Activated naive CD4-positive, alpha-beta T cell treated with anti-CD3 and anti-CD28 coated beads, Interleukin-2, amount 50 U/mL, for 24 hours (primary cell): Measurements from ENCODE around the gene ACR.

Experiments used
- H3K27ac Mint-ChIP-seq: one replicate; pipeline ENCODE4 v1.8.0; 2021; ENCODE audit warnings: mild to moderate bottlenecking, mixed read lengths
- H3K27me3 Mint-ChIP-seq: one replicate; pipeline ENCODE4 v1.8.0; 2021; ENCODE audit warnings: mixed read lengths
- H3K36me3 Mint-ChIP-seq: one replicate; pipeline ENCODE4 v1.8.0; 2021; ENCODE audit warnings: mixed read lengths
- H3K4me1 Mint-ChIP-seq: one replicate; pipeline ENCODE4 v1.8.0; 2021; ENCODE audit warnings: mixed read lengths
- H3K4me3 Mint-ChIP-seq: one replicate; pipeline ENCODE4 v1.8.0; 2021; ENCODE audit warnings: mild to moderate bottlenecking, mixed read lengths
- H3K9me3 Mint-ChIP-seq: one replicate; pipeline ENCODE4 v1.8.0; 2021; ENCODE audit warnings: mixed read lengths

Gene ACR

DNA sequence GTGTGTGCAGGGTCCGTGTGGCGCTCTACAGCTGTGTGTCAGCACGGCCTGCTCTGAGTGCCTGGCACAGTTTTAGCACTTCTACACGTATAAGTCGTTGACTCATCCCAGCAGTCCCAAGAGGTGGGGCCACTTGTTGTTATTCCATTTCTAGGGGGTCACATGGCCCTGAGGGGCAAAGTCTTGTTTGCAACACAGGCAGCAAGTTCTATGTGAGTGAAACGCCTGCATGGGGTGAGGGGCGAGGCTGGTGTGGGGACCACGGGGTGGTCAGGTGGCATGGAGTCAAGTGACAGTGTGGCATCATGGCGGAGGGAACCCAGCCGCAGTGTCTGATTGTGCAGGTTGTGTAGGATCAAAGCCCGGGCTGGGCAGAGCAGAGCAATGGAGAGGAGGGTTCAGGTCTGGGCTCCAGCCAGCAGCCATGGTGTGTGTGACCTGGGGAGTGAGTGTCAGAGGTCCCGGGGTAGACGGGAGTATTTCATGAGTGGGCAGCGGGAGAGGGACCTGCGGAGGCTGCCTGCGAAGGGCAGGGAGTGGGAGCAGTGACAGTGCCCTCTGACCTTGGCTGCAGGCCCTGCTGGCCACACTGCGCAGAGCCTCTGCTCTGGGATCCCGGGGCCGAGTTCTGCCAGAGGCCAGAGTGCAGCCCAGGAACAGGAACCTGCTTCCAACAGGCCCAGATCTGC is 37.5 kb upstream of the ACR start:
- no peaks in the 10 kb centered on the region for H3K36me3 Mint-ChIP-seq
- H3K4me3 Mint-ChIP-seq: no peak overlapping the region
- no peaks in the 10 kb centered on the region for H3K27me3 Mint-ChIP-seq
- no peaks in the 10 kb centered on the region for H3K9me3 Mint-ChIP-seq
- no peak overlapping the region for H3K27ac Mint-ChIP-seq
- H3K4me1 Mint-ChIP-seq: peaks cover 9% of the 10 kb centered on the region

DNA sequence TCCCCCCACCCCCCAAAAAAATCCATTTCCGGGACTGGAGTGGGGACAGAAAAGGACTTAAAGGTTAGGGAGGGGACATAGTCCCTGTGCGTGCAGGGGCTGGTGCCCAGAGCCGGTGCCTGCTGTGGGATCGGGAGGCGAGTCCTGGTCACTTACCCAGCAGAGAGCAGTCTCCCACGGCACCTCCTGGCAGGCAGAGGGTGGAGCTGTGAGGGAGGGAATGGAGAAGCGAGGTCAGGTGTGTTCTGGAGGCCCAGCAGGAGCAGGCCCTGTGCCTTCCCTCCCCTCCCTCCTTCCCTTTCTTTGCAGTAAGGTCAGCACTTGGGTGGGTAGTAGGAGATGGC is 37.0 kb upstream of the ACR start:
- H3K9me3 Mint-ChIP-seq: no peaks in the 10 kb centered on the region
- H3K4me1 Mint-ChIP-seq: peaks cover 9% of the 10 kb centered on the region
- no peaks in the 10 kb centered on the region for H3K36me3 Mint-ChIP-seq
- no peak overlapping the region for H3K4me3 Mint-ChIP-seq
- no peaks in the 10 kb centered on the region for H3K27me3 Mint-ChIP-seq
- no peak overlapping the region for H3K27ac Mint-ChIP-seq

DNA sequence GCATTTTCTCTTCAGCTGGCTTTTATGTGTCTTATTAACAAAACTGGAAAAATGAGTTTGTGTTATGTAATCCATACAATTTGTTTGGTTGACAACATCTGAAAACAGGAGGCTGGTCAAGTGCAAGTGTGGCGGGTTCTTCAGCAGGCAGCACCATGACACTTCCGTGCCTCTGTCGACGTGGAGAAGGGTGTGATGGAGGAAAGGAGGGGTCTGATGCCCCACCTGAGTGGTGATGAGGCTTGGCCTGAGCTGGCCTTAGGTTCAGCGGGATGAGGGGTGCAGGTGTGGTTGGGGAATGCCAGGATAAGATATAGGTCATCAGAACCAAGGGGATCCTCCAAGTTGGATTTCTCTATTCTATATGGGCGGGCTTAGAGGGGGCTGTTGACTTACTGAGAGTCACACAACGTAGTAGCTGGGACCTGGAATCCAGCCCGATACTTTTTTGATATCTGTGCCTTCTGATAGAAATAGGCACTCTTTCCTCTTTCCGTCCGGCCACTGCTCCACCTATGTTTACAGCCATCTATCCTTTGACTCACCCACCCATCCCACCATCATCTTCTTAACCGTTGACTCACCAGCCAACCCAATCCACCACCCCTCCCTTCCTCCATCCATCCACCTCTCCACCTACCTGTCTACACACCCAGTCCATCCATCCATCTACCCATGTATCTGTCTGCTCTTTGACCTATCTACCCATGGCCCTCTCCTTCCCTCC is 36.4 kb upstream of the ACR start:
- Mint-ChIP-seq H3K9me3 (no peaks in the 10 kb centered on the region), H3K27ac (no peak overlapping the region), H3K36me3 (no peaks in the 10 kb centered on the region), H3K27me3 (no peaks in the 10 kb centered on the region), H3K4me1 (peaks cover 9% of the 10 kb centered on the region), H3K4me3 (no peak overlapping the region)

DNA sequence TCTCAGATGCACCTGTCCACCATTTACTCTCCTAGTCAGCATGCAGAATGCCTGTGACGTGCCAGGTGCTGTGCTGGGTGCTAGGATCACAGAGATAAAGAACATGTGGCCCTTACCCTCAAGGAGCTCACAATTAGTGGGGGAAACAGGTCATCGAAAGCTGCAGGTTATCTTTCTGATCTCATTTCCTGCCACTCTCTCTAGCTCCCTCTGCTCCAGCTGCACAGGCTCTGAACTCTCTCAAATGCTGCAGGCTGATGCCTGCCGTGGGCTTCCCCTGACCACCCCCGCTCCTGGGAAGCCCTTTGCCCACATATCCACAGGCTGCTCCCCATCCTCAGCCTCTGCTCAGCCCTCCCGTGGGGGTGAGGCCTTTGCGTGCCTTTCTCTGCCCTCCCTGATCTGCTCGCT is 35.7 kb upstream of the ACR start:
- peaks cover 9% of the 10 kb centered on the region for H3K4me1 Mint-ChIP-seq
- no peaks in the 10 kb centered on the region for H3K36me3 Mint-ChIP-seq
- no peak overlapping the region for H3K4me3 Mint-ChIP-seq
- H3K27ac Mint-ChIP-seq: peak overlapping the region; percentile 38
- no peaks in the 10 kb centered on the region for H3K9me3 Mint-ChIP-seq
- H3K27me3 Mint-ChIP-seq: no peaks in the 10 kb centered on the region

DNA sequence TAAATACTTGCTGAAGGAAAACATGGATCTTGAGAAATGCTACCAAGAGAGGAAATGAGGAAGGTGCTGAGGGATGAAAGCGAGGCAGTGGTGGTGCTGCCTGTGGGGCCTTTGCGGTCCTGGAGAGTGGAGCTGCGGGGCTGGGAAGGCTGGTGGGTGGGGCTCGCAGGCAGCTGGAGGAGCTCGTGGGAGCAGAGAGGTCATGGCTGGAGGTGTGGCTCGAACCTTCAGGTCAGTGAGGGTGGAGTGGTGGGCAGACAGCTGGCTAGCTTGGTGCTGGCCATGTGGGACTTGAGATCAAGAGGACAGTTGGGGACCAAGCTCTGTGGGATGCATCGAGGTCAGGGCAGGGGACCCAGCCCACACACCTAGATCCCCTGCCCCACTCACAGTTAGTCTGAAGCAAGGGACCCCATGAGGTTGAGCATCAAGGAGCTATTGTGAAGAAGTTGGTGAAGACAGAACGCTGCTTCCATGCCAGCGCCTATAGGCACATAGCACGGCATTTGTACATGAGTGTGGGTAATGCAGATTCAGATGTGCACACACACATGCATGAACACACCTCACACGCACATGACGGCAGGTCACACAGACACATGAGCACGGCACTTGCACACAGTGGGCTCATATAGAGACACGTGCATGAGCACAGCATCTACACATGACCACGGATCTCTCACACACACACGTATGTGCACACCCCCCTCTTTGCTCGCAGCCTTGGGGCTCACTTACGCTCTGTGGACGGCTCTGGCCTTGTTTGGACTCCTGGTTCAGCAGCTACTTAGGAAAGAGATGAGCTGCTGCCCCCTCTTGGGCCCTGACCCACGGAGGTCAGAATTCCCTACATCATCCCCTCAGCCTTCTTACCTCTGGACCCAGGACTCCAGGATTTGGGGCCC is 34.9 kb upstream of the ACR start:
- Mint-ChIP-seq H3K27ac (no peak overlapping the region), H3K27me3 (no peaks in the 10 kb centered on the region), H3K4me1 (peaks cover 9% of the 10 kb centered on the region), H3K36me3 (no peaks in the 10 kb centered on the region), H3K4me3 (no peak overlapping the region), H3K9me3 (no peaks in the 10 kb centered on the region)

DNA sequence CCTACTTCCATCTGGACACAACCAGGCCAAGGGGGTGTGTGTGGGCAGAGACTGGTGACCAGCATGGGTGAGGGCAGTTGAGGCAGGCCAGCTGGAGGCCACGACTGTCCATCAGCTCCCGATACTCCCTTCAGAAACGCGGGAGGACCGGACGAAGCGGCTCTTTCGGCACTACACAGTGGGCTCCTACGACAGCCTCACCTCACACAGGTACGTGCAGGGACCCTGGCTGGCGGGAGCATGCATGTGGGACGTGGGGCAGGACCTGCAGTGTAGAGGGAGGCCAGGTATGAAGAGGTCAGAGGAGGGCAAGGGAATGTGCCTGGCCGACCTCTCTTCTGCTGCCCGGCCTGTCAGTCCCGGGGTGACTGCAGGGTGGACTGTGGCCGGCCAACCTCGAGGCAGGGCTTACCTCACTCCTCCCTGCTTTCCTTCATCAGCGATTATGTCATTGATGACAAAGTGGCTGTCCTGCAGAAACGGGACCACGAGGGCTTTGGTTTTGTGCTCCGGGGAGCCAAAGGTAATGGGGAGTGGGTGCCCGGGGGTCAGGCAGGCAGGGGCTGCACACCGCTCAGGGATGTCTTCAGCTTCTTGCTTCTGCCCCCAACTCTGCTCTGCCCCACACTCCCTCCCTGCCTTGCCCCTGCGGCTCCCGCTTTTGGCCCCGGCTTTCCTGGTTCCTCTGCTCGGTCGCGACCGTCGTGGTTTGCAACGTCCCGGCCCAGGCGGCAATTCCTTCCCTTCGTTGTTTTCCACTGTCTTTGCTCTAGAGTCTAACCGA is 34.1 kb upstream of the ACR start:
- H3K27me3 Mint-ChIP-seq: no peaks in the 10 kb centered on the region

DNA sequence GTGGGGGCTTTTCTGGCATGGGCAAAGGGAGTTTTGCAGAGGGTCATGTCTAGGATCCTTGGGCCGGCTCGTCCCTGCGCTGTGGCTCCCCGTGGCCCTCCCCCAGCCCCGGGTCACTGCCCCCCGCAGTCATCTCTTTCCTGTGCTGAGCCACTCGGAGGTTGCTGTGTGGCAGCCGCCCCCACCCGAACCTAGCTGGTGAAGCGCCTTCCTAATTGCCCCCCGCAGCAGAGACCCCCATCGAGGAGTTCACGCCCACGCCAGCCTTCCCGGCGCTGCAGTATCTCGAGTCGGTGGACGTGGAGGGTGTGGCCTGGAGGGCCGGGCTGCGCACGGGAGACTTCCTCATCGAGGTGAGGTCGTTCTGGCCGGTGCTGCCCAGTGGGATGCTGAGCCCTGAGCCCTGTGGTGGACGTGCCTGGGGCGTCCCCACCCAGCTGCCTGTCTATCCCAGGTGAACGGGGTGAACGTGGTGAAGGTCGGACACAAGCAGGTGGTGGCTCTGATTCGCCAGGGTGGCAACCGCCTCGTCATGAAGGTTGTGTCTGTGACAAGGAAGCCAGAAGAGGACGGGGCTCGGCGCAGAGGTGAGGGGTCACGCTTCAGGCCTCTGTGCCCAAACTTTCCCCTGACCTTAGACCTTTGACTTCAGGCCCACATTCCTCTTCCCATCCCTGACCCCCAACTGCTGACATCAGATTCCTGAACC is 33.3 kb upstream of the ACR start:
- H3K36me3 Mint-ChIP-seq: no peaks in the 10 kb centered on the region
- H3K4me1 Mint-ChIP-seq: peaks cover 9% of the 10 kb centered on the region

More for the DNA sequence above, 34.1 kb upstream of the ACR start:
- no peak overlapping the region for H3K27ac Mint-ChIP-seq
- peaks cover 9% of the 10 kb centered on the region for H3K4me1 Mint-ChIP-seq
- no peak overlapping the region for H3K4me3 Mint-ChIP-seq
- H3K36me3 Mint-ChIP-seq: no peaks in the 10 kb centered on the region
- no peaks in the 10 kb centered on the region for H3K9me3 Mint-ChIP-seq

DNA sequence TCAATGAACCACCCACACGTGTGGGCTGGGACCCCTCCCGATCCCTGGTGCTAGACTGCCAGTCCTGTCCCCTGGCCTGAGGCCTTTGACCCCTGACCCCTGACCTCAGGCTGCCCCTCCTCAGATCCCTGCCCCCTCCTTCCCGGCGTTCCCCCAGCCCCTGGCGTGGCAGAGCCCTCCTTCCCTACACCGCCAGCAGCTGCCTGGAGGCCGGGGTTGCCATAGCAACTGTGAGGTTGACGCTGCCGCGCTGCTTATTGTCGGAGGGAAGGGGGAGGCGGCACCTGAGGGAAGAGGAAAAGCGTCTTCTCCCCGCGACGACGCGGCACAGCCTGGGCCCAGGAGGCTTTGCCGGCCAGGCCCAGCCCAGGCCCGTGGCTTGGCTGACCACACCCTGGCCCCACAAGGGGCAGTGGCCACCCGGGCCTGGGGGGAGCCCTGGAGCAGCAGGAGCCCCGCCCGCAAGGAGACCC is 32.7 kb upstream of the ACR start:
- Mint-ChIP-seq H3K27ac (no peak overlapping the region), H3K9me3 (no peaks in the 10 kb centered on the region), H3K27me3 (no peaks in the 10 kb centered on the region), H3K36me3 (no peaks in the 10 kb centered on the region), H3K4me3 (no peak overlapping the region), H3K4me1 (peaks cover 9% of the 10 kb centered on the region)

More for the DNA sequence above, 33.3 kb upstream of the ACR start:
- H3K4me3 Mint-ChIP-seq: no peak overlapping the region
- H3K27ac Mint-ChIP-seq: no peak overlapping the region
- no peaks in the 10 kb centered on the region for H3K27me3 Mint-ChIP-seq
- H3K9me3 Mint-ChIP-seq: no peaks in the 10 kb centered on the region

DNA sequence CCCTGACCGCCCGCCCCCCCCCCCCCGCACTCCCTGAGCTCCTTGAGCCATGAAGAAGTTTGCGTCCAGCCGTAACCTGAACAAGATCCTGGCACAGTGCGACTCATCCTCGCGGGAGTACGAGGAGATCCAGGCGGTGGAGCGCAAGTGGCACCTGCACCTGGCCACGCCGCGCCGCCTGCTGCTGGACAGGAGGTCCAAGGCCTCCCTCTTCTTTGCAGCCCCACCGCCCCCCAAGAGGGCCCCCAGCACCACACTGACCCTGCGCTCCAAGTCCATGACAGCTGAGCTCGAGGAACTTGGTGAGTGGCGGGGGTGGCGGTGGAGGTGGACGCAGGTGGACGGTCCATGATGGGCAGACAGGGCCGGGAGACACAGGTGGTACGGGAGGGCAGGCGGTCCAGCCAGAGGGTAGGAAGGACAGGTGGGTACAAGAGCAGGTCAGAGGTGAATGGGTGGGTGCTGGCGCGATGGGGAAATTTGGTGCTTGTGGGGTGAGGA is 32.1 kb upstream of the ACR start:
- H3K27ac Mint-ChIP-seq: no peak overlapping the region
- H3K36me3 Mint-ChIP-seq: no peaks in the 10 kb centered on the region
- H3K9me3 Mint-ChIP-seq: no peaks in the 10 kb centered on the region
- H3K4me1 Mint-ChIP-seq: peaks cover 9% of the 10 kb centered on the region
- H3K4me3 Mint-ChIP-seq: no peak overlapping the region
- no peaks in the 10 kb centered on the region for H3K27me3 Mint-ChIP-seq

DNA sequence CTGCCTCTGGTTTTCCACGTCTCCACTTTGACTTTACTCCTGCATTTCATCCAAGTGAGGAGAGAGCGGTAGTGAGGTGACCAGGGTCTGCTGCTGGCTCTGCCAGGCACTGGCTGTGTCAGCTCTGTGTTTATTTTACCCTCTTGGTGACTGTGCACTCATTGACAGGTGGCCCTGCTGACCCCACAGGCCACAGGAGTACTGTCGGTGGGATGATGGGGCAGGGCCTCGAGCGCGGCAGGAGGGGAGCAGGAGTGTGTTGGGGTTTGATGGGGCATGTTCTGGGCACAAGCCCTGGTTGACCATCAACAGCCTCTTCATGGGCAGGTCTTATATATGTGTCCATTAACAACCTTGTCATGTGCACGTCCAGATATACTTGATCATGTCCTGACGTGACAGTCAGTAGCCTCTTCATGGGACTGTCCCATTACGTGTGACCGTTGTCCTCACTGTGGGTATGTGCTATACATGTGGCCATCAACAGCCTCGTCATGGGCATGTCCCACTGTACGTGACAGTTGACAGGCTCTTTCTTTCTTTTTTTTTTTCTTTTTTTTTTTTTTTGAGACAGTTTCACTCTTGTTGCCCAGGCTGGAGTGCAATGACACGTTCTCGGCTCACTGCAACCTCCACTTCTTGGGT is 31.4 kb upstream of the ACR start:
- Mint-ChIP-seq H3K27ac (no peak overlapping the region), H3K27me3 (no peaks in the 10 kb centered on the region), H3K36me3 (no peaks in the 10 kb centered on the region), H3K4me1 (peaks cover 9% of the 10 kb centered on the region), H3K4me3 (no peak overlapping the region), H3K9me3 (no peaks in the 10 kb centered on the region)

DNA sequence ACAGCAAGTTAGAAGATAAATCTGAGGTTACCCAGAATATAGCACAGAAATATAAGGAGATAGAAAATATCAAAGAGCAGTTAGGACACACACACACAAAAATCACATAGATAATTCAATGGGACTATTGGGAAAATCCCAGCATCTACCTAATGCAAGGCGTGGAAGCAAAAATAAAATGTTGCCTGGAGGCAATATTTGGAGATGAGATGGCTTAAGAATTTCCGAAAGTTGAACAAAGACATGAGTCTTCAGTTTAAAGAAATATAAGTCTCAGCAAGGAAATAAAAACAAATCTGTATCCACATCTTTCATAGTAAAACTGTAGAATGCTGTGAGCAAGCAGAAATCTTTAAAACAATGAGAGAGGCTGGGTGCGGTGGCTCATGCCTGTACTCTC is 29.5 kb upstream of the ACR start:
- no peaks in the 10 kb centered on the region for H3K9me3 Mint-ChIP-seq
- no peaks in the 10 kb centered on the region for H3K27me3 Mint-ChIP-seq
- no peak overlapping the region for H3K27ac Mint-ChIP-seq
- H3K36me3 Mint-ChIP-seq: no peaks in the 10 kb centered on the region
- no peak overlapping the region for H3K4me3 Mint-ChIP-seq
- no peaks in the 10 kb centered on the region for H3K4me1 Mint-ChIP-seq

DNA sequence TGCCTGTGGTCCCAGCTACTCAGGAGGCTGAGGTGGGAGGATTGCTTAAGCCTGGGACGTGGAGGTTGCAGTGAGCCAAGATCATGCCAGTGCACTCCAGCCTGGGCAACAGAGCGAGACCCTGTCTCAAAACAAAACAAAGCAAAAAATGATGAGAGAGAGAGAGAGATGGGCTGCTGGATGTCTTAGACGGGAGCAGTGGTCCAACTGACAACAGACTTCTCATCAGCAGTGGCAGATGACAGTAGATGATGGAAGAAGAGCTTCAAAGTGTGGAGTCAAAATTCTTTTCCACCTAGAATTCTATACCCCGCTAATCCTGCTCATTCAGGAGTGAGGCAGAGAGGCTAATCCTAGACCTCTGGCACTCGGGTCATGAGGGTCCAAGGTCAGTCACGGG is 29.0 kb upstream of the ACR start:
- Mint-ChIP-seq H3K27me3 (no peaks in the 10 kb centered on the region), H3K36me3 (no peaks in the 10 kb centered on the region), H3K4me3 (no peak overlapping the region)

DNA sequence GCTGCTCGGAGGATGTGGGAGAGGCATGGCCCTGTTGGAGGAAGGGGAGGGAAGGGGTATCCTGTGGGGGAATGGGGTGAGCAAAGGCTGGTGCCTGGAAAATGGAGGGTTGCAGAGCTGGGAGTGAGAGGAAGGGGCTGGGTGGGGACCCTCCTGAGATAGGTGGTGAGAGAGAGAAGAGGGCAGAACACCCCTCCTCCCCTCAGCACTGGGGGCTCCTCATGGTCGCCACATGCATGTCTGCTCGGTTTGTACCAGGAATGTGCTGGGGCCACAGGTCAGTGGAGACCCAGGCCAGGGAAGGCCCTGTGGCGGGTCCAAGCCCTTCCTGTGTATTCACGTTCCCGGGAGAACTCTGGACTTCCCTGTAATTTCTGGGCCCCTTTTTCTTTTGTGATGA is 27.8 kb upstream of the ACR start:
- Mint-ChIP-seq H3K36me3 (no peaks in the 10 kb centered on the region), H3K9me3 (no peaks in the 10 kb centered on the region), H3K27ac (no peak overlapping the region), H3K27me3 (no peaks in the 10 kb centered on the region), H3K4me1 (no peaks in the 10 kb centered on the region), H3K4me3 (no peak overlapping the region)

More for the DNA sequence above, 29.0 kb upstream of the ACR start:
- no peaks in the 10 kb centered on the region for H3K9me3 Mint-ChIP-seq
- no peaks in the 10 kb centered on the region for H3K4me1 Mint-ChIP-seq
- no peak overlapping the region for H3K27ac Mint-ChIP-seq

DNA sequence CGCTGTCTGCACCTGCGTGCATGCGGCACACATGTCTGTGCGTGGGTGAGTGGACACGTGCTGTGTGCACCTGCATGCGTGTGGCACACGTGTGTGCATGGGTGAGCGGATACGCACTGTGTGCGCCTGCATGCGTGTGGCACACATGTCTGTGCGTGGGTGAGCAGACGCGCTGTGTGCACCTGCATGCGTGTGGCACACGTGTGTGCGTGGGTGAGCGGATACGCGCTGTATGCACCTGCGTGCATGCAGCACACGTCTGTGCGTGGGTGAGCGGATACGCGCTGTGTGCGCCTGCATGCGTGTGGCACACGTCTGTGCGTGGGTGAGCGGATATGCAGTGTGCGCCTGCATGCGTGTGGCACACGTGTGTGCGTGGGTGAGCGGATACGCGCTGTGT is 27.1 kb upstream of the ACR start:
- H3K27me3 Mint-ChIP-seq: no peaks in the 10 kb centered on the region
- H3K9me3 Mint-ChIP-seq: no peaks in the 10 kb centered on the region
- H3K4me1 Mint-ChIP-seq: no peaks in the 10 kb centered on the region
- peak overlapping the region; percentile 47 for H3K27ac Mint-ChIP-seq
- no peak overlapping the region for H3K4me3 Mint-ChIP-seq
- no peaks in the 10 kb centered on the region for H3K36me3 Mint-ChIP-seq
